ENCODE data around the gene DCT. TPM values are rescaled to one million over a fixed set of nuclear protein-coding genes. Genes with fewer than 3 reads are reported as not detected.

The DCT gene
- under 0.01 TPM in 1 of 2 replicates, not detected in the other for total RNA-seq

GRCh38 chr13:94479616-94480015 is at the start of gene DCT:
Gene DCT, minus strand, starts transcription at chr13:94479682. Its CDS starts 427 bp downstream, at chr13:94479255.

Other genes starting within 250 kb of the DCT start
- gene TGDS, start 116.5 kb upstream of the DCT start, total RNA-seq = 11.3 and 14.5 TPM in 2 replicates
- gene GPR180, start 122.2 kb upstream of the DCT start, total RNA-seq = 11.6 and 11.9 TPM in 2 replicates
- 2.1 TPM in 1 of 2 replicates, not detected in the other for gene SOX21, start 232.9 kb upstream of the DCT start, total RNA-seq